ENCODE data around the gene RHOB.
A peak's percentile ranks its signal among the peaks of the same experiment; 100 is the strongest.

GRCh38 chr2:20446917-20447436 is at the start of gene RHOB:
- TF ChIP-seq CTCF (IDR thresholded peaks at IDR 0.05): peak in 2 of 5 experiments; percentile 59 to 61
- TF ChIP-seq EP300 (IDR thresholded peaks at IDR 0.05): peak; percentile 80 to 100
- TF ChIP-seq POLR2A (IDR thresholded peaks at IDR 0.05): peak; percentile 99

Measured in tibial nerve (tissue), 4 donors.